ENCODE data around the gene SDHAF1. TPM values are rescaled to one million over a fixed set of nuclear protein-coding genes. Genes with fewer than 3 reads are reported as not detected.

Gene SDHAF1
- 12.0 and 17.3 TPM in 2 replicates for total RNA-seq

GRCh38 chr19:35995048-35995993 is at the start of gene SDHAF1:
SDHAF1 (plus strand) TSS chr19:35995188; CDS start chr19:35995275, 87 bp downstream.

GRCh38 chr19:36008336-36008978 is 13.5 kb downstream of the SDHAF1 start, which contains the start of gene SYNE4:
SYNE4 (minus strand) TSS chr19:36008813; CDS start chr19:36008681, 132 bp downstream.

GRCh38 chr19:36014012-36014924 is 19.3 kb downstream of the SDHAF1 start, which contains the start of gene ALKBH6:
ALKBH6 (minus strand) TSS chr19:36014213; CDS start chr19:36013397, 816 bp downstream.

GRCh38 chr19:36032251-36033104 is 37.5 kb downstream of the SDHAF1 start, which contains the start of gene CLIP3:
CLIP3 (minus strand) TSS chr19:36032873; CDS start chr19:36032357, 516 bp downstream.

Small RNA genes lying within 50 kb of the gene (small RNA-seq; reads per million reads assigned to genes)
- gene AF038458.1 (ENCODE audit: low replicate concordance): not detected

Other genes with a start within 250 kb of the SDHAF1 start
- 5.3 and 15.3 TPM in 2 replicates for gene U2AF1L4, start 249.8 kb upstream of the SDHAF1 start, total RNA-seq
- gene PSENEN, start 249.5 kb upstream of the SDHAF1 start, total RNA-seq: 10.9 and 12.0 TPM in 2 replicates
- gene LIN37, start 246.6 kb upstream of the SDHAF1 start, total RNA-seq: 17.9 and 29.1 TPM in 2 replicates
- gene HSPB6, start 238.2 kb upstream of the SDHAF1 start, total RNA-seq: 11.6 and 22.3 TPM in 2 replicates
- 10.9 and 17.6 TPM in 2 replicates for gene PROSER3, start 237.0 kb upstream of the SDHAF1 start, total RNA-seq
- 2.2 and 5.0 TPM in 2 replicates for gene ARHGAP33, start 219.6 kb upstream of the SDHAF1 start, total RNA-seq
- not detected in 2 replicates for gene PRODH2, start 182.3 kb upstream of the SDHAF1 start, total RNA-seq
- not detected in 2 replicates for gene NPHS1, start 142.7 kb upstream of the SDHAF1 start, total RNA-seq
- not detected in 2 replicates for gene KIRREL2, start 138.3 kb upstream of the SDHAF1 start, total RNA-seq
- 2.0 and 2.1 TPM in 2 replicates for gene APLP1, start 126.6 kb upstream of the SDHAF1 start, total RNA-seq
- gene NFKBID, start 94.6 kb upstream of the SDHAF1 start, total RNA-seq: 5.3 and 6.4 TPM in 2 replicates
- gene HCST, start 92.7 kb upstream of the SDHAF1 start, total RNA-seq: 0.44 and 0.86 TPM in 2 replicates
- gene TYROBP, start 86.9 kb upstream of the SDHAF1 start, total RNA-seq: not detected in 2 replicates
- 5.3 and 7.2 TPM in 2 replicates for gene LRFN3, start 58.8 kb upstream of the SDHAF1 start, total RNA-seq
- gene SYNE4, start 13.6 kb downstream of the SDHAF1 start, total RNA-seq: 0.14 TPM in 1 of 2 replicates, not detected in the other
- gene ALKBH6, start 19.0 kb downstream of the SDHAF1 start, total RNA-seq: 14.0 and 20.2 TPM in 2 replicates
- gene CLIP3, start 37.7 kb downstream of the SDHAF1 start, total RNA-seq: 7.0 and 22.8 TPM in 2 replicates
- gene THAP8, start 59.1 kb downstream of the SDHAF1 start, total RNA-seq: 2.6 and 3.1 TPM in 2 replicates
- gene WDR62, start 59.7 kb downstream of the SDHAF1 start, total RNA-seq: 0.66 and 17.5 TPM in 2 replicates
- not detected in 2 replicates for gene OVOL3, start 116.0 kb downstream of the SDHAF1 start, total RNA-seq
- 25.9 and 34.1 TPM in 2 replicates for gene POLR2I, start 119.7 kb downstream of the SDHAF1 start, total RNA-seq
- 121 and 180 TPM in 2 replicates for gene TBCB, start 120.3 kb downstream of the SDHAF1 start, total RNA-seq
- 238 and 293 TPM in 2 replicates for gene CAPNS1, start 144.9 kb downstream of the SDHAF1 start, total RNA-seq
- 0.88 and 11.7 TPM in 2 replicates for gene COX7A1, start 157.3 kb downstream of the SDHAF1 start, total RNA-seq
- 2.4 and 3.4 TPM in 2 replicates for gene ZNF565, start 219.5 kb downstream of the SDHAF1 start, total RNA-seq
- gene ZNF146, start 219.9 kb downstream of the SDHAF1 start, total RNA-seq: 77.3 and 87.5 TPM in 2 replicates